Erythroblast (primary cell): Measurements from ENCODE around the gene OR2T11.

ENCODE experiments used
- DNase-seq, 2 experiments: peaks; one replicate each; lab custom pipeline; 2025; lab: John Stamatoyannopoulos, UW
- GATA1 ChIP-seq: IDR thresholded peaks from 2 replicates; pipeline ENCODE4 v1.6.1; 2011; ENCODE audit warnings: low read depth, mild to moderate bottlenecking, control low read depth, low read length, moderate library complexity
- POLR2A ChIP-seq: IDR thresholded peaks from 2 replicates; pipeline ENCODE4 v1.6.1; 2011; ENCODE audit warnings: mild to moderate bottlenecking, low read length

The OR2T11 gene

GRCh38 chr1:248630551-248630950, 4.3 kb downstream of the OR2T11 start:
- DNase-seq = no peak

GRCh38 chr1:248627971-248628844, 6.7 kb downstream of the OR2T11 start:
- no peak for DNase-seq
- TF ChIP-seq POLR2A (no peak), GATA1 (no peak)

More at GRCh38 chr1:248630551-248630950, 4.3 kb downstream of the OR2T11 start:
- no peak for TF ChIP-seq POLR2A
- no peak for TF ChIP-seq GATA1

- TF ChIP-seq GATA1 = no peak
- TF ChIP-seq POLR2A = no peak
Measured at GRCh38 chr1:248625971-248626370, 8.9 kb downstream of the OR2T11 start.

GRCh38 chr1:248625166-248625565, 9.7 kb downstream of the OR2T11 start:
- TF ChIP-seq POLR2A (no peak), GATA1 (no peak)
- DNase-seq = no peak

More at GRCh38 chr1:248625971-248626370, 8.9 kb downstream of the OR2T11 start:
- DNase-seq = no peak

GRCh38 chr1:248622570-248623001, 12.3 kb downstream of the OR2T11 start:
- no peak for TF ChIP-seq GATA1
- no peak for TF ChIP-seq POLR2A
- DNase-seq = peak; percentile 6 to 27

GRCh38 chr1:248621770-248622169, 13.1 kb downstream of the OR2T11 start:
- TF ChIP-seq POLR2A = no peak
- no peak for TF ChIP-seq GATA1
- DNase-seq = no peak

- DNase-seq = peak; percentile 14 to 57
- TF ChIP-seq POLR2A = no peak
- no peak for TF ChIP-seq GATA1
Measured at GRCh38 chr1:248618878-248619277, 16.0 kb downstream of the OR2T11 start.

GRCh38 chr1:248618119-248618518, 16.8 kb downstream of the OR2T11 start:
- TF ChIP-seq GATA1 (no peak), POLR2A (no peak)
- DNase-seq = no peak

- TF ChIP-seq POLR2A (no peak), GATA1 (no peak)
- DNase-seq = no peak
Measured at GRCh38 chr1:248613742-248614141, 21.1 kb downstream of the OR2T11 start.

- no peak for DNase-seq
- TF ChIP-seq GATA1 (no peak), POLR2A (no peak)
Measured at GRCh38 chr1:248611883-248612414, 22.9 kb downstream of the OR2T11 start.

GRCh38 chr1:248610301-248610700, 24.6 kb downstream of the OR2T11 start:
- TF ChIP-seq POLR2A (no peak), GATA1 (no peak)
- no peak for DNase-seq

- TF ChIP-seq POLR2A (no peak), GATA1 (no peak)
- DNase-seq = no peak
Measured at GRCh38 chr1:248599396-248599795, 35.5 kb downstream of the OR2T11 start.

- no peak for DNase-seq
- TF ChIP-seq POLR2A = no peak
- no peak for TF ChIP-seq GATA1
Measured at GRCh38 chr1:248597589-248597988, 37.3 kb downstream of the OR2T11 start, which contains the start of gene OR2T10. Gene OR2T10 (minus strand): TSS chr1:248597700. CDS start chr1:248593768, 3,932 bp downstream.

GRCh38 chr1:248596615-248597014, 38.3 kb downstream of the OR2T11 start:
- TF ChIP-seq POLR2A (no peak), GATA1 (no peak)
- DNase-seq = no peak

- DNase-seq = no peak
- TF ChIP-seq POLR2A (no peak), GATA1 (no peak)
Measured at GRCh38 chr1:248593226-248593625, 41.7 kb downstream of the OR2T11 start.
